Fibroblast of peridontal ligament (primary cell): ENCODE measurements around the gene FAAP100.
A peak's percentile ranks its signal among the peaks of the same experiment; 100 is the strongest.
"Not testable (repeated sequence)": the region's sequence is repeated elsewhere in the genome, so short reads cannot be mapped to it uniquely, and the experiment has no call there.

Experiments
- DNase-seq: peaks from one replicate; pipeline ENCODE4 v3.0.0-alpha.2; 2010; ENCODE audit errors: extremely low read depth

FAAP100 gene

GRCh38 chr17:81552244-81553017, at the start of gene FAAP100:
TSS of gene FAAP100 (minus strand) at chr17:81552353. CDS start at chr17:81552330, 23 bp downstream.
- peak; percentile 61 for DNase-seq

GRCh38 chr17:81601525-81602120, 49.5 kb upstream of the FAAP100 start:
- DNase-seq = peak; percentile 84

- peak; percentile 50 for DNase-seq
Observed at GRCh38 chr17:81599719-81600486, 47.8 kb upstream of the FAAP100 start.

- no peak for DNase-seq
Observed at GRCh38 chr17:81593105-81593871, 41.1 kb upstream of the FAAP100 start.

- DNase-seq = no peak
Observed at GRCh38 chr17:81591971-81592370, 39.8 kb upstream of the FAAP100 start.

- DNase-seq = no peak
Observed at GRCh38 chr17:81590121-81590520, 38.0 kb upstream of the FAAP100 start.

GRCh38 chr17:81589612-81590011, 37.5 kb upstream of the FAAP100 start:
- no peak for DNase-seq

- no peak for DNase-seq
Observed at GRCh38 chr17:81586096-81586495, 33.9 kb upstream of the FAAP100 start.

- not testable (repeated sequence) for DNase-seq
Observed at GRCh38 chr17:81584771-81585170, 32.6 kb upstream of the FAAP100 start.

GRCh38 chr17:81583589-81584342, 31.6 kb upstream of the FAAP100 start:
- no peak for DNase-seq

- DNase-seq = no peak
Observed at GRCh38 chr17:81582749-81583148, 30.6 kb upstream of the FAAP100 start.

- DNase-seq = peak; percentile 29
Observed at GRCh38 chr17:81582341-81582740, 30.2 kb upstream of the FAAP100 start.

- no peak for DNase-seq
Observed at GRCh38 chr17:81581758-81582157, 29.6 kb upstream of the FAAP100 start.

GRCh38 chr17:81580481-81580880, 28.3 kb upstream of the FAAP100 start:
- DNase-seq = no peak

- no peak for DNase-seq
Observed at GRCh38 chr17:81579821-81580321, 27.7 kb upstream of the FAAP100 start.

- DNase-seq = no peak
Observed at GRCh38 chr17:81579298-81579697, 27.1 kb upstream of the FAAP100 start.

GRCh38 chr17:81578561-81579225, 26.5 kb upstream of the FAAP100 start:
- DNase-seq = no peak

- DNase-seq = no peak
Observed at GRCh38 chr17:81578038-81578441, 25.9 kb upstream of the FAAP100 start.

- DNase-seq = peak; percentile 14
Observed at GRCh38 chr17:81577278-81578000, 25.3 kb upstream of the FAAP100 start.
